HepG2 (cell line): ENCODE data around the gene MORN5. TPM values are rescaled to one million over a fixed set of nuclear protein-coding genes. Genes with fewer than 3 reads are reported as not detected.

Experiments
- ATAC-seq: fragments of 200-7000 bp; cut with Tn5 transposase; 3 replicates; pipeline ENCODE4 v1.9.1; 2020; ENCODE audit warnings: mild to moderate bottlenecking, moderate library complexity
- BruUV-seq: library from RNA; stranded (reverse); fragments of 400-500 nt; replicated peaks from 2 replicates; lab custom pipeline; 2021; lab: Mats Ljungman, UMichigan
- CTCF ChIA-PET: fragments of 300-600 bp; formaldehyde crosslinking; extraction: SDS; loops from one replicate; lab custom pipeline; 2021; ENCODE audit warnings: low total read pairs, inconsistent platforms, low intra/inter-chr PET ratio; lab: Yijun Ruan, JAX
- POLR2A ChIA-PET: fragments of 350-600 bp; sonication (Branson Sonifier 250); formaldehyde crosslinking; loops from one replicate; lab custom pipeline; 2020; ENCODE audit warnings: antibody characterized with exemption, inconsistent platforms; lab: Yijun Ruan, JAX
- DNase-seq: peaks from one replicate; pipeline ENCODE4 v3.0.0-alpha.2; 2015; ENCODE audit warnings: low spot score
- FAIRE-seq: peaks from 3 replicates; lab custom pipeline; 2011; peaks lifted over from hg19 to GRCh38; lab: Jason Lieb, UNC
- H2AFZ ChIP-seq: one replicate; pipeline ENCODE4 v1.6.1; 2011; ENCODE audit warnings: low read length, inconsistent platforms
- H3K27ac ChIP-seq: fragments of 300-600 bp; 3 replicates; pipeline ENCODE4 v1.8.0; 2011; ENCODE audit warnings: mixed run types, mild to moderate bottlenecking, mixed read lengths, low read length, inconsistent platforms; ENCODE audit not compliant: insufficient read depth; ENCODE audit errors: extremely low read length
- H3K27me3 ChIP-seq, 2 experiments: fragments of 200-600 bp in 1 of 2; 2 replicates in 1 of 2; 3 replicates in 1 of 2; pipeline versions ENCODE4 v1.6.0 to v1.8.0; 2011; ENCODE audit warnings: low read length in 2 of 2, mild to moderate bottlenecking in 2 of 2, moderate library complexity in 2 of 2, inconsistent platforms in 1 of 2; ENCODE audit not compliant: insufficient read depth in 2 of 2, control insufficient read depth in 1 of 2
- H3K36me3 ChIP-seq, 2 experiments: fragments of 200-600 bp in 1 of 2; replicated peaks in 1 of 2; 2 replicates in 1 of 2; 3 replicates in 1 of 2; pipeline versions ENCODE4 v1.5.1 to v1.8.0; 2011; ENCODE audit warnings: low read length in 2 of 2, inconsistent platforms in 1 of 2; ENCODE audit not compliant: insufficient read depth in 2 of 2, control insufficient read depth in 1 of 2
- H3K4me1 ChIP-seq: 2 replicates; pipeline ENCODE4 v1.5.1; 2012; ENCODE audit warnings: low read length, inconsistent platforms; ENCODE audit not compliant: insufficient read depth
- H3K4me2 ChIP-seq: 2 replicates; pipeline ENCODE4 v1.6.0; 2011; ENCODE audit warnings: low read depth, low read length, inconsistent platforms
- H3K4me3 ChIP-seq, 3 experiments: fragments of 200-600 bp in 1 of 3; sonication (generic), shearing (Covaris generic) in 1 of 3; replicated peaks in 1 of 3; 2 replicates each; pipeline ENCODE4 v1.5.1; 2011 to 2016; ENCODE audit warnings: low read length in 3 of 3, inconsistent platforms in 2 of 3, low read depth in 2 of 3, mild to moderate bottlenecking in 2 of 3, control low read depth in 1 of 3, mixed read lengths in 1 of 3; ENCODE audit not compliant: insufficient read depth in 1 of 3
- H3K79me2 ChIP-seq: one replicate; pipeline ENCODE4 v1.6.1; 2011; ENCODE audit warnings: low read length, inconsistent platforms; ENCODE audit not compliant: insufficient read depth
- H3K9ac ChIP-seq: 2 replicates; pipeline ENCODE4 v1.6.0; 2011; ENCODE audit warnings: mild to moderate bottlenecking, low read depth, low read length, inconsistent platforms; ENCODE audit not compliant: insufficient read depth
- H3K9me3 ChIP-seq: 2 replicates; pipeline ENCODE4 v1.5.1; 2012; ENCODE audit warnings: mild to moderate bottlenecking, low read length
- H4K20me1 ChIP-seq: 2 replicates; pipeline ENCODE4 v1.6.0; 2011; ENCODE audit warnings: inconsistent platforms, mild to moderate bottlenecking, low read length, moderate library complexity; ENCODE audit not compliant: insufficient read depth
- FUBP1 ChIP-seq: sonication (generic); formaldehyde crosslinking; IDR thresholded peaks from 2 replicates; pipeline ENCODE4 v1.5.1; 2020; ENCODE audit warnings: missing genetic modification reagents, mild to moderate bottlenecking, borderline replicate concordance
- GRHL1 ChIP-seq: sonication (generic); formaldehyde crosslinking; conservative IDR thresholded peaks from 2 replicates; pipeline ENCODE4 v1.8.0; 2022; ENCODE audit warnings: missing genetic modification reagents
- PHF20 ChIP-seq: sonication (generic); formaldehyde crosslinking; IDR thresholded peaks from 2 replicates; pipeline ENCODE4 v1.5.0; 2020; ENCODE audit warnings: mild to moderate bottlenecking, missing genetic modification reagents
- RFXAP ChIP-seq: sonication (generic); formaldehyde crosslinking; IDR thresholded peaks from 2 replicates; pipeline ENCODE4 v1.4.0; 2020; ENCODE audit warnings: missing genetic modification reagents, borderline replicate concordance
- SETDB1 ChIP-seq: sonication (generic); formaldehyde crosslinking; IDR thresholded peaks from 2 replicates; pipeline ENCODE4 v1.5.1; 2020; ENCODE audit warnings: missing genetic modification reagents, mild to moderate bottlenecking, borderline replicate concordance
- SKIL ChIP-seq: sonication (generic); formaldehyde crosslinking; IDR thresholded peaks from 2 replicates; pipeline ENCODE4 v1.8.0; 2022; ENCODE audit warnings: missing genetic modification reagents, mild to moderate bottlenecking, moderate library complexity, borderline replicate concordance
- SMAD3 ChIP-seq: sonication (generic); formaldehyde crosslinking; IDR thresholded peaks from 2 replicates; pipeline ENCODE4 v1.4.0; 2020; ENCODE audit warnings: missing genetic modification reagents
- SNRNP70 ChIP-seq: fragments of 200-400 bp; formaldehyde crosslinking; IDR thresholded peaks from 2 replicates; pipeline ENCODE4 v1.6.1; 2017; ENCODE audit warnings: mild to moderate bottlenecking, low read depth, low read length, moderate library complexity
- TBX3 ChIP-seq: fragments of 450-650 bp; IDR thresholded peaks from 2 replicates; pipeline ENCODE4 v1.6.1; 2017; ENCODE audit warnings: antibody characterized with exemption, mild to moderate bottlenecking, inconsistent platforms, borderline replicate concordance
- TEAD2 ChIP-seq: sonication (generic); formaldehyde crosslinking; IDR thresholded peaks from 2 replicates; pipeline ENCODE4 v1.9.0; 2021; ENCODE audit warnings: missing genetic modification reagents
- ZNF337 ChIP-seq: sonication (generic); formaldehyde crosslinking; IDR thresholded peaks from 2 replicates; pipeline ENCODE4 v1.5.1; 2020; ENCODE audit warnings: missing genetic modification reagents, low read depth, mild to moderate bottlenecking, borderline replicate concordance
- ZNF484 ChIP-seq: sonication (generic); formaldehyde crosslinking; IDR thresholded peaks from 2 replicates; pipeline ENCODE4 v1.5.1; 2020; ENCODE audit warnings: mild to moderate bottlenecking, low read depth, missing genetic modification reagents, borderline replicate concordance
- ZNF503 ChIP-seq: sonication (generic); formaldehyde crosslinking; IDR thresholded peaks from 2 replicates; pipeline ENCODE4 v1.4.0; 2020; ENCODE audit warnings: missing genetic modification reagents
- ZNF570 ChIP-seq: sonication (generic); formaldehyde crosslinking; IDR thresholded peaks from 2 replicates; pipeline ENCODE4 v1.4.0; 2020; ENCODE audit warnings: mild to moderate bottlenecking, missing genetic modification reagents, borderline replicate concordance
- ZNF639 ChIP-seq: conservative IDR thresholded peaks from 2 replicates; pipeline ENCODE4 v1.6.1; 2018; ENCODE audit warnings: missing genetic modification reagents
- ZSCAN29 ChIP-seq: sonication (generic); formaldehyde crosslinking; conservative IDR thresholded peaks from 2 replicates; pipeline ENCODE4 v1.4.0; 2020; ENCODE audit warnings: mild to moderate bottlenecking, missing genetic modification reagents
- WGBS: methylation state at CpG from one replicate; pipeline ENCODE4 v1.1.6; 2017; ENCODE audit warnings: low lambda C conversion rate; 5-methylcytosine and 5-hydroxymethylcytosine counted together
- in situ Hi-C: cut with HindIII; loops from 2 replicates; pipeline ENCODE4 v1.10.0; 2017; ENCODE audit warnings: low pct_unique_long_range_greater_than_20kb; ENCODE audit not compliant: extremely low pct_ligation_motif_present
- intact Hi-C: fragments of 100-400 bp; cut with micrococcal nuclease; formaldehyde crosslinking; loops from one replicate; pipeline ENCODE4 v1.10.0; 2022; ENCODE audit not compliant: unreplicated experiment
- polyA plus RNA-seq, 8 experiments: library from polyadenylated mRNA; depleted of rRNA in 3 of 8; stranded (reverse) in 7 of 8; unstranded in 1 of 8; fragments of >200 nt; fragmentation: Illumina TruSeq in 4 of 8; extraction: Trizol in 4 of 8; gene quantifications; 2 replicates each; pipeline versions ENCODE4 v1.2.1 to v1.2.3, GENCODE V29; 2011 to 2016; ENCODE audit warnings: low read depth in 4 of 8, missing spikeins in 1 of 8, mixed read lengths in 1 of 8; ENCODE audit not compliant: insufficient read depth in 1 of 8
- total RNA-seq, 5 experiments: library from RNA; depleted of rRNA; stranded (reverse); fragments of >200 nt; fragmentation: Illumina TruSeq; extraction: Trizol; gene quantifications; 2 replicates each; pipeline ENCODE4 v1.2.3, GENCODE V29; 2016; ENCODE audit warnings: low read depth in 1 of 5

Gene MORN5
- total and polyA plus RNA-seq, 2 of the 13 experiments (the other 11 are each of a cell fraction or from before 2014, with no cell fraction given) = not detected

- POLR2A ChIA-PET = no interaction called here
- H3K9ac ChIP-seq = no peak overlapping the region
- BruUV-seq = no TSS peak
- H3K4me3 ChIP-seq = no peak overlapping the region
- no peak overlapping the region for H3K27ac ChIP-seq
- FAIRE-seq (no peak), DNase-seq (no peak), ATAC-seq (no peak)
- peaks cover 3 to 6% of the 10 kb centered on the region in 2 experiments; a peak in 3 of 5 replicates for H3K27me3 ChIP-seq
- H2AFZ ChIP-seq = no peak overlapping the region
- no peaks in the 10 kb centered on the region for H3K79me2 ChIP-seq
- CTCF ChIA-PET = no interaction called here
- intact Hi-C loops = no loop called here
- H3K4me1 ChIP-seq = peaks cover under 1% of the 10 kb centered on the region; the same call in 1 of the 2 replicates
- H3K4me2 ChIP-seq = no peak overlapping the region
- in situ Hi-C loops = no loop called here
- 3% methylated on average over 5 of the region's 5 CpGs for WGBS
- no peaks in the 10 kb centered on the region for H3K36me3 ChIP-seq
- no peaks in the 10 kb centered on the region for H4K20me1 ChIP-seq
- H3K9me3 ChIP-seq = no peaks in the 10 kb centered on the region
- TF ChIP-seq ZNF337 (CRISPR knock-in tag) (no peak), PHF20 (CRISPR knock-in tag) (no peak), ZNF639 (no peak), ZNF570 (CRISPR knock-in tag) (no peak), ZSCAN29 (CRISPR knock-in tag) (no peak), FUBP1 (CRISPR knock-in tag) (no peak), SETDB1 (CRISPR knock-in tag) (no peak), GRHL1 (CRISPR knock-in tag) (no peak), ZNF503 (no peak), SNRNP70 (no peak), TBX3 (no peak), SMAD3 (CRISPR knock-in tag) (no peak), TEAD2 (CRISPR knock-in tag) (no peak), ZNF484 (CRISPR knock-in tag) (no peak), SKIL (CRISPR knock-in tag) (no peak), RFXAP (CRISPR knock-in tag) (no peak)
Observed at GRCh38 chr9:122113574-122113973, 46.1 kb upstream of the MORN5 start.
